AG04449 (cell line): ENCODE results near the gene VMA21.

Source experiments
- CTCF ChIA-PET: fragments of 350-600 bp; formaldehyde crosslinking; extraction: SDS; loops from one replicate; lab custom pipeline; 2021; ENCODE audit warnings: antibody characterized with exemption; lab: Yijun Ruan, JAX
- POLR2A ChIA-PET: fragments of 400-600, 350-600 bp; formaldehyde crosslinking; extraction: SDS; loops from one replicate; lab custom pipeline; 2020; ENCODE audit warnings: antibody characterized with exemption, inconsistent platforms; lab: Yijun Ruan, JAX
- DNase-seq: peaks from one replicate; pipeline ENCODE4 v3.0.0-alpha.2; 2010; ENCODE audit warnings: low read depth, low spot score
- H3K4me3 ChIP-seq: 2 replicates; pipeline ENCODE4 v1.5.1; 2011; ENCODE audit warnings: low read depth, mild to moderate bottlenecking, control low read depth, low read length
- CTCF ChIP-seq: IDR thresholded peaks from one replicate; pipeline ENCODE4 v1.5.1; 2011; ENCODE audit warnings: mild to moderate bottlenecking, moderate library complexity, low read length, control low read depth, inconsistent platforms; ENCODE audit not compliant: insufficient read depth; ENCODE audit errors: missing control alignments

Gene VMA21

GRCh38 chrX:151397741-151398070 is 700 bp downstream of the VMA21 start:
- TF ChIP-seq CTCF: no peak
- no peak for DNase-seq
- H3K4me3 ChIP-seq: peak overlapping the region; percentile 81
- ChIA-PET CTCF (no interaction called here), POLR2A (interaction anchor here (1.1 kb wide), 1 partner anchor 22 kb away, joined by 5 read pairs; no protein-coding TSS in a partner anchor)

- POLR2A ChIA-PET: interaction anchor here (1.1 kb wide), 1 partner anchor 21 kb away, joined by 5 read pairs; no protein-coding TSS in a partner anchor
- DNase-seq: no peak
- no peak for TF ChIP-seq CTCF
- CTCF ChIA-PET: no interaction called here
- peak overlapping the region; percentile 81 for H3K4me3 ChIP-seq
Observed at GRCh38 chrX:151398346-151398745, 1.3 kb downstream of the VMA21 start.

GRCh38 chrX:151402719-151403390 is 5.8 kb downstream of the VMA21 start:
- H3K4me3 ChIP-seq: no peak overlapping the region
- ChIA-PET POLR2A (no interaction called here), CTCF (no interaction called here)
- DNase-seq: no peak
- no peak for TF ChIP-seq CTCF

- ChIA-PET POLR2A (no interaction called here), CTCF (no interaction called here)
- H3K4me3 ChIP-seq: no peak overlapping the region
- TF ChIP-seq CTCF: no peak
- no peak for DNase-seq
Observed at GRCh38 chrX:151416579-151416978, 19.6 kb downstream of the VMA21 start.

- no peak for TF ChIP-seq CTCF
- POLR2A ChIA-PET: interaction anchor here (1.0 kb wide), 1 partner anchor 22 kb away, joined by 5 read pairs; no protein-coding TSS in a partner anchor
- CTCF ChIA-PET: no interaction called here
- H3K4me3 ChIP-seq: no peak overlapping the region
- no peak for DNase-seq
Observed at GRCh38 chrX:151419782-151420181, 22.8 kb downstream of the VMA21 start.

- POLR2A ChIA-PET: no interaction called here
Observed at GRCh38 chrX:151424505-151424904, 27.5 kb downstream of the VMA21 start.

More at GRCh38 chrX:151424505-151424904, 27.5 kb downstream of the VMA21 start:
- DNase-seq: no peak
- TF ChIP-seq CTCF: no peak
- CTCF ChIA-PET: no interaction called here
- H3K4me3 ChIP-seq: no peak overlapping the region
